Endothelial cell of umbilical vein (primary cell): ENCODE data around the gene DAW1. TPM values are rescaled to one million over a fixed set of nuclear protein-coding genes. Genes with fewer than 3 reads are reported as not detected.

Experiments
- BruUV-seq: library from RNA; stranded (reverse); fragments of 400-500 nt; replicated peaks from 2 replicates; lab custom pipeline; 2021; lab: Mats Ljungman, UMichigan
- CTCF ChIA-PET: fragments of 300-600, 350-600 bp; sonication (Branson Sonifier 250); formaldehyde crosslinking; loops from one replicate; lab custom pipeline; 2021; ENCODE audit warnings: antibody characterized with exemption, inconsistent platforms; lab: Charles Lee
- POLR2A ChIA-PET: fragments of 300-600, 350-600 bp; sonication (Branson Sonifier 250); formaldehyde crosslinking; loops from one replicate; lab custom pipeline; 2021; ENCODE audit warnings: antibody characterized with exemption, inconsistent platforms; lab: Charles Lee
- DNase-seq: peaks from one replicate; pipeline ENCODE4 v3.0.0-alpha.2; 2011; ENCODE audit warnings: low read depth, low spot score
- FAIRE-seq: peaks from 2 replicates; lab custom pipeline; 2011; peaks lifted over from hg19 to GRCh38; lab: Jason Lieb, UNC
- H2AFZ ChIP-seq: 2 replicates; pipeline ENCODE4 v1.6.0; 2012; ENCODE audit warnings: low read depth, low read length, control low read depth, inconsistent platforms
- H3K27ac ChIP-seq: 2 replicates; pipeline ENCODE4 v1.5.1; 2011; ENCODE audit warnings: low read depth, mild to moderate bottlenecking, control low read depth, low read length, moderate library complexity; ENCODE audit not compliant: insufficient read depth
- H3K27me3 ChIP-seq, 2 experiments: 2 replicates each; pipeline versions ENCODE4 v1.6.0 to v1.6.1; 2011; ENCODE audit warnings: low read length in 2 of 2, mixed read lengths in 1 of 2; ENCODE audit not compliant: control insufficient read depth in 2 of 2, insufficient read depth in 2 of 2
- H3K36me3 ChIP-seq, 2 experiments: 2 replicates in 1 of 2; 3 replicates in 1 of 2; pipeline ENCODE4 v1.5.1; 2011; ENCODE audit warnings: low read length in 2 of 2, mild to moderate bottlenecking in 1 of 2, moderate library complexity in 1 of 2; ENCODE audit not compliant: control insufficient read depth in 2 of 2, insufficient read depth in 2 of 2; ENCODE audit errors: extremely low read depth in 1 of 2
- H3K4me1 ChIP-seq: 3 replicates; pipeline ENCODE4 v1.5.1; 2011; ENCODE audit warnings: mild to moderate bottlenecking, low read length; ENCODE audit not compliant: control insufficient read depth, insufficient read depth; ENCODE audit errors: extremely low read depth
- H3K4me2 ChIP-seq: 2 replicates; pipeline ENCODE4 v1.6.1; 2011; ENCODE audit warnings: low read length, control low read depth, mixed read lengths; ENCODE audit not compliant: insufficient read depth
- H3K4me3 ChIP-seq, 3 experiments: fragments of 200-600 bp in 1 of 3; sonication (generic), shearing (Covaris generic) in 1 of 3; replicated peaks in 1 of 3; 2 replicates each; pipeline ENCODE4 v1.5.1; 2011 to 2016; ENCODE audit warnings: control low read depth in 3 of 3, low read length in 3 of 3, mild to moderate bottlenecking in 2 of 3, inconsistent platforms in 1 of 3, low read depth in 1 of 3, moderate library complexity in 1 of 3; ENCODE audit not compliant: insufficient read depth in 1 of 3
- H3K79me2 ChIP-seq: 2 replicates; pipeline ENCODE4 v1.6.0; 2012; ENCODE audit warnings: low read length, inconsistent platforms; ENCODE audit not compliant: control insufficient read depth, insufficient read depth
- H3K9ac ChIP-seq: replicated peaks from 2 replicates; pipeline ENCODE3; 2011; ENCODE audit warnings: low read length, control low read depth; ENCODE audit not compliant: insufficient read depth; ENCODE audit errors: extremely low read depth
- H3K9me1 ChIP-seq: replicated peaks from 3 replicates; pipeline ENCODE4 v1.6.0; 2011; ENCODE audit warnings: mild to moderate bottlenecking, low read length; ENCODE audit not compliant: control insufficient read depth, insufficient read depth; ENCODE audit errors: extremely low read depth
- H3K9me3 ChIP-seq: replicated peaks from 2 replicates; pipeline ENCODE4 v1.5.1; 2012; ENCODE audit warnings: low read length, inconsistent platforms; ENCODE audit not compliant: control insufficient read depth, insufficient read depth
- H4K20me1 ChIP-seq: replicated peaks from 2 replicates; pipeline ENCODE3; 2011; ENCODE audit warnings: mild to moderate bottlenecking, low read length; ENCODE audit not compliant: control insufficient read depth, insufficient read depth; ENCODE audit errors: extremely low read depth
- EZH2 ChIP-seq: IDR thresholded peaks from 2 replicates; pipeline ENCODE4 v1.6.1; 2012; ENCODE audit warnings: borderline replicate concordance, low read depth, mild to moderate bottlenecking, moderate library complexity, low read length, inconsistent platforms; ENCODE audit not compliant: severe bottlenecking
- FOS ChIP-seq: IDR thresholded peaks from 2 replicates; pipeline ENCODE4 v1.6.1; 2011; ENCODE audit warnings: mild to moderate bottlenecking, low read length, moderate library complexity, borderline replicate concordance; ENCODE audit not compliant: insufficient read depth
- GATA2 ChIP-seq: IDR thresholded peaks from 2 replicates; pipeline ENCODE4 v1.7.0; 2011; ENCODE audit warnings: low read depth, mild to moderate bottlenecking, moderate library complexity, mixed read lengths, low read length; ENCODE audit not compliant: insufficient read length, insufficient read depth
- JUN ChIP-seq: IDR thresholded peaks from 2 replicates; pipeline ENCODE4 v1.6.1; 2011; ENCODE audit warnings: borderline replicate concordance, low read depth; ENCODE audit not compliant: insufficient read length, insufficient read depth
- MYC ChIP-seq: IDR thresholded peaks from one replicate; pipeline ENCODE4 v1.6.1; 2011; ENCODE audit warnings: mild to moderate bottlenecking, low read depth, low read length
- POLR2A ChIP-seq: IDR thresholded peaks from 2 replicates; pipeline ENCODE4 v1.6.1; 2012; ENCODE audit warnings: low read depth, mild to moderate bottlenecking, control low read depth, low read length
- POLR2AphosphoS5 ChIP-seq: IDR thresholded peaks from 2 replicates; pipeline ENCODE4 v1.6.1; 2012; ENCODE audit warnings: low read depth, mild to moderate bottlenecking, control low read depth, low read length, moderate library complexity; ENCODE audit not compliant: insufficient read depth
- dilution Hi-C: fragments of 300-500 bp; cut with MboI; formaldehyde crosslinking; loops from one replicate; pipeline ENCODE4 v1.15.0; 2019; ENCODE audit warnings: low sequenced_read_pairs; ENCODE audit not compliant: extremely low pct_ligation_motif_present
- intact Hi-C: fragments of 100-400 bp; cut with micrococcal nuclease; formaldehyde crosslinking; loops from one replicate; pipeline ENCODE4 v1.10.0; 2022
- polyA plus RNA-seq, 4 experiments: library from polyadenylated mRNA; depleted of rRNA in 3 of 4; stranded (reverse) in 3 of 4; unstranded in 1 of 4; fragments of >200 nt; gene quantifications; 2 replicates each; pipeline versions ENCODE4 v1.2.1 to v1.2.3, GENCODE V29; 2011 to 2012; ENCODE audit warnings: missing spikeins in 1 of 4
- total RNA-seq: library from RNA; stranded (reverse); gene quantifications from 2 replicates; pipeline ENCODE4 v1.2.3, GENCODE V29; 2021
- TF ChIP-seq, protein P1 (sequence below): IDR thresholded peaks from 2 replicates; pipeline ENCODE4 v1.6.1; 2011; ENCODE audit not compliant: insufficient read depth, insufficient read length
- TF ChIP-seq, protein P2 (sequence below), 2 donors: IDR thresholded peaks; 1 replicate in 1 of 2; 2 replicates in 1 of 2; pipeline ENCODE4 v1.5.1; 2011; ENCODE audit warnings: low read length in 2 of 2, mild to moderate bottlenecking in 2 of 2, moderate library complexity in 2 of 2, control low read depth in 1 of 2, inconsistent platforms in 1 of 2, low read depth in 1 of 2; ENCODE audit not compliant: insufficient read depth in 1 of 2; ENCODE audit errors: extremely low read depth in 1 of 2

The DAW1 gene
- total and polyA plus RNA-seq, 2 donors (not counting 3 experiments of a cell fraction or from before 2014, with no cell fraction given), result 1.2 to 2.0 TPM

DNA sequence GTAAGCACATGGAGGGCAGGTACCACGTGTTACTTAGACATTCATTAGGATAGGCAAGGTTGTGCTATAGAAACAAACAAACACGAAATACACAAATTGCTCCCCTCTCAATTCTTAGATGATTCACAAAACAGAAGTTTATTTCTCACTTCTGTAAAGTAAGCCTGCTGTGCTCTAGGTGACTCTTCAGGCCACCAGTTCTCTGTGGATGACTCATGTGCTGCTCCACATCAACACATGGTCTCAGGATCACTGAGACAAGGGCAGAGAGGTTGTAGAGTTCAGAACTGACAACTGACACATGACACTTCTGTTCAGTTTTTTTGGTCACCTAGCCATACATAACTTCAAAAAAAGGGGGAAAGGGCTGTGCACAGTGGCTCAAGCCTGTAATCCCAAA lies 70.6 kb downstream of the DAW1 start:
- ChIA-PET POLR2A (no interaction called here), CTCF (interaction anchor here (1.8 to 3.6 kb wide), 2 partner anchors 51 to 1644 kb away, joined by 5 to 21 read pairs; no protein-coding TSS in a partner anchor)
- DNase-seq, result no peak
- H3K27me3 ChIP-seq, result no peaks in the 10 kb centered on the region
- H3K9me1 ChIP-seq, result no peaks in the 10 kb centered on the region
- H2AFZ ChIP-seq, result no peak overlapping the region
- no peak overlapping the region for H3K4me2 ChIP-seq
- H3K9me3 ChIP-seq, result no peaks in the 10 kb centered on the region
- no peak overlapping the region for H3K4me3 ChIP-seq
- no peaks in the 10 kb centered on the region for H3K4me1 ChIP-seq
- dilution Hi-C loops (no loop called here), intact Hi-C loops (no loop called here)
- H3K9ac ChIP-seq, result no peak overlapping the region
- H3K79me2 ChIP-seq, result no peaks in the 10 kb centered on the region
- H4K20me1 ChIP-seq, result no peaks in the 10 kb centered on the region
- no peak overlapping the region for H3K27ac ChIP-seq
- no peak for TF ChIP-seq POLR2AphosphoS5
- no peak for TF ChIP-seq GATA2
- no peak for TF ChIP-seq EZH2
- TF ChIP-seq FOS, result no peak
- no peak for TF ChIP-seq MYC
- TF ChIP-seq, protein P1, sequence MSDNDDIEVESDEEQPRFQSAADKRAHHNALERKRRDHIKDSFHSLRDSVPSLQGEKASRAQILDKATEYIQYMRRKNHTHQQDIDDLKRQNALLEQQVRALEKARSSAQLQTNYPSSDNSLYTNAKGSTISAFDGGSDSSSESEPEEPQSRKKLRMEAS, result no peak
- TF ChIP-seq JUN, result no peak
- TF ChIP-seq POLR2A, result no peak
- TF ChIP-seq, protein P2, sequence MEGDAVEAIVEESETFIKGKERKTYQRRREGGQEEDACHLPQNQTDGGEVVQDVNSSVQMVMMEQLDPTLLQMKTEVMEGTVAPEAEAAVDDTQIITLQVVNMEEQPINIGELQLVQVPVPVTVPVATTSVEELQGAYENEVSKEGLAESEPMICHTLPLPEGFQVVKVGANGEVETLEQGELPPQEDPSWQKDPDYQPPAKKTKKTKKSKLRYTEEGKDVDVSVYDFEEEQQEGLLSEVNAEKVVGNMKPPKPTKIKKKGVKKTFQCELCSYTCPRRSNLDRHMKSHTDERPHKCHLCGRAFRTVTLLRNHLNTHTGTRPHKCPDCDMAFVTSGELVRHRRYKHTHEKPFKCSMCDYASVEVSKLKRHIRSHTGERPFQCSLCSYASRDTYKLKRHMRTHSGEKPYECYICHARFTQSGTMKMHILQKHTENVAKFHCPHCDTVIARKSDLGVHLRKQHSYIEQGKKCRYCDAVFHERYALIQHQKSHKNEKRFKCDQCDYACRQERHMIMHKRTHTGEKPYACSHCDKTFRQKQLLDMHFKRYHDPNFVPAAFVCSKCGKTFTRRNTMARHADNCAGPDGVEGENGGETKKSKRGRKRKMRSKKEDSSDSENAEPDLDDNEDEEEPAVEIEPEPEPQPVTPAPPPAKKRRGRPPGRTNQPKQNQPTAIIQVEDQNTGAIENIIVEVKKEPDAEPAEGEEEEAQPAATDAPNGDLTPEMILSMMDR (IDR thresholded peaks at IDR 0.05; ENCODE audit: extremely low read depth in 1 of 2, insufficient read depth in 1 of 2, low read depth in 1 of 2, low read length in 2 of 2), result no peak
- no TSS peak for BruUV-seq
- FAIRE-seq, result no peak
- H3K36me3 ChIP-seq, result no peaks in the 10 kb centered on the region
